GM12891 (cell line): ENCODE measurements around the gene SULT6B1.

Experiments
- POLR2A ChIP-seq: IDR thresholded peaks from 2 replicates; pipeline ENCODE4 v1.6.1; 2011; ENCODE audit warnings: low read depth, low read length, control low read depth
- TAF1 ChIP-seq: IDR thresholded peaks from 2 replicates; pipeline ENCODE4 v1.6.1; 2011; ENCODE audit warnings: low read depth, low read length, control low read depth

GRCh38 chr2:37181726-37182684, 6.5 kb downstream of the SULT6B1 start:
- TF ChIP-seq POLR2A = no peak
- TF ChIP-seq TAF1 = no peak
